ENCODE data around the gene SIL1.

The SIL1 gene

DNA sequence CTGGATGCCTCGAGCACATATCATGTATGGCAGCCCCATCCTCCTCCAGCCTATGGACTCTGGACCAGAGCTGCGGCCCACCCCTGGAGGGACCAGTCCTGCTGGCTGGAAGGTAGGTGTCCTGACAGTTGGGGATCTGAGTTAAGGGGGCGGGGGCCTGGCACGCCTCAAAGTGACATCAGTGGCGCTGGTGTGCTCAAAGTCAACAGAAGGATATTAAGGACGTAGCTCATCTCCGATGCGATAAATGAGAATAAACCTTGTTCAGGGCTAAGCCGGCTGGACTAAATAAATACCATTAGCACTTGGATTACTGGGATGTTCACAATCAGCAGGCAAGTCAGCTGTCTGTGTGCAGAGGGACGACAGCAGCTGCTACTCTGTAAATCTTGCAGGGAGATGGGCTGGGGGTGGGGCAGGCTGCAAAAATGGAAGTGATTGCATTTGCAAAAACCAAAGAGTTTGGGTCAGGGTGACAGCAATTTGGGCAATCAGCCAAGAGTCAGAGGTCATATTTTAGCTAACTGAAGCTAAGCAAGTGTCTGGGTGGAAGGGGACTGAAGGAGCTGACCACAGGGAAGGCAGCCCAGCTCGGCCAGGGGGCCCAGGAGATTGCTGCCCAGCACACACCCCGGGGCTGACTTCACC, 243.0 kb downstream of the SIL1 start:
- peaks cover 31% of the 10 kb centered on the region for H3K79me1 ChIP-seq (replicated peaks; ENCODE audit: low read length, poor library complexity, severe bottlenecking)
- H3K27ac ChIP-seq (ENCODE audit: low read length, poor library complexity, severe bottlenecking) = peak overlapping the region; percentile 90
- H3K4ac ChIP-seq (ENCODE audit: low read depth in 1 of 2, low read length in 2 of 2) = peak overlapping the region; percentile 24 to 57
- H3K23ac ChIP-seq (ENCODE audit: low read length in 2 of 2) = no peak overlapping the region
- no peaks in the 10 kb centered on the region for H3K9me3 ChIP-seq (ENCODE audit: control insufficient read depth, low read length)
- H3K14ac ChIP-seq (ENCODE audit: low read length in 2 of 2) = peak overlapping the region in 1 of 2 experiments; percentile 94
- H3K4me3 ChIP-seq (ENCODE audit: insufficient read depth in 1 of 2, low read depth in 1 of 2, low read length in 2 of 2) = no peak overlapping the region
- no peak overlapping the region for H2AFZ ChIP-seq (ENCODE audit: low read depth, low read length)
- H2BK12ac ChIP-seq (ENCODE audit: low read length in 2 of 2) = peak overlapping the region in 1 of 2 experiments; percentile 91
- no peaks in the 10 kb centered on the region for H3K27me3 ChIP-seq (ENCODE audit: control insufficient read depth in 1 of 2, insufficient read depth in 1 of 2, low read length in 2 of 2)
- H3K9ac ChIP-seq (ENCODE audit: low read length) = no peak overlapping the region
- no peak overlapping the region for H2BK120ac ChIP-seq (ENCODE audit: low read depth, low read length)
- peak overlapping the region; percentile 51 for H4K8ac ChIP-seq (ENCODE audit: low read length)
- peak overlapping the region; percentile 37 for H2BK15ac ChIP-seq (ENCODE audit: low read depth, poor library complexity, severe bottlenecking)
- peaks cover 39% of the 10 kb centered on the region for H3K4me1 ChIP-seq (ENCODE audit: control insufficient read depth, insufficient read depth, low read depth, low read length)
- peaks cover 9 to 20% of the 10 kb centered on the region in 2 experiments for H3K36me3 ChIP-seq (ENCODE audit: control insufficient read depth in 1 of 2, insufficient read depth in 2 of 2, low read depth in 1 of 2, low read length in 2 of 2)
- peak overlapping the region; percentile 45 to 75 for H3K18ac ChIP-seq (ENCODE audit: low read depth in 1 of 2, low read length in 2 of 2)
- 64% methylated on average over 11 of the region's 12 CpGs for WGBS
- peak overlapping the region; percentile 1 for H3K4me2 ChIP-seq (ENCODE audit: low read length, poor library complexity, severe bottlenecking)
- no peak overlapping the region for H4K91ac ChIP-seq (ENCODE audit: low read length)
- peak overlapping the region; percentile 74 for H2AK5ac ChIP-seq (ENCODE audit: low read length, severe bottlenecking)
- H2BK5ac ChIP-seq (ENCODE audit: low read depth, low read length, poor library complexity, severe bottlenecking) = peak overlapping the region; percentile 96
- DNase-seq = peak; percentile 52

DNA sequence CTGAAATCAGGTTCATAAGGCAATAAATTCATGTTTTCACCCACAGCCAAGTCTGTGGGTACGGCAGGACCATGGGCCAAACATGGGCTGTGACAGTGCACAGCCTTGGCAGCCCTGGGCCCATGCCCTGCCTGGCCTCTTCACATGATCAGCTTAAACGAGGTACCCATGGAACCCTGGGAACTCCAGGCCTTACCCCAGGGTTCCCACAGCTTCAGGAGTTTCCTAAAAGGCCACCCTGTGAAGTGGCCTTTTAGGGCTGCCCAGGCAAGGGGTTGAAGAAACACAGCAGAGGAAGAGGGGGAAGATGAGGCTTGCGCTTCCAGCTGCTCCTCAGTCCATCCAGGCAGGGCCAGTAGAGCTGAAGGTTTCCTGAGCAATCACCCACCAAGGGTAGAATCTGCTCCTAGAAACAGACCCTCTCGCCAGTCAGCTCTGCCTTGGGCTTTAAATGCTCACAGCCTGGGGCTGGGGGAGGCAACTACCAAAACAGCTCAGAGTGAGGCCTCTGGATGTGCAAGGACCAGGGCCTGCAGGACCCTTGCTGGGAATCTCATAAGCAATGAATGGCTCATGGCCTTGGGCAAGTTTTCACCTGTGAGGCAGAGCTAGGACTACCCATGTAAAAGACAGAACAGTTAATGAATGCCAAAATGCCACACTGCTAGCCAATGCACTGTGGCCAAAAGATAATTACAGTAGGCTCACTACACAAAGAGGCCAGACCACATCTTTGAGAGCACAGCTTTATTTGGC, 243.7 kb downstream of the SIL1 start:
- peak overlapping the region; percentile 45 to 75 for H3K18ac ChIP-seq (ENCODE audit: low read depth in 1 of 2, low read length in 2 of 2)
- peaks cover 9 to 24% of the 10 kb centered on the region in 2 experiments for H3K36me3 ChIP-seq (ENCODE audit: control insufficient read depth in 1 of 2, insufficient read depth in 2 of 2, low read depth in 1 of 2, low read length in 2 of 2)
- no peak overlapping the region for H2BK5ac ChIP-seq (ENCODE audit: low read depth, low read length, poor library complexity, severe bottlenecking)
- no peak overlapping the region for H2BK120ac ChIP-seq (ENCODE audit: low read depth, low read length)
- peak overlapping the region in 1 of 2 experiments; percentile 94 for H3K14ac ChIP-seq (ENCODE audit: low read length in 2 of 2)
- peak overlapping the region; percentile 51 for H4K8ac ChIP-seq (ENCODE audit: low read length)
- peak overlapping the region; percentile 74 for H2AK5ac ChIP-seq (ENCODE audit: low read length, severe bottlenecking)
- H2BK12ac ChIP-seq (ENCODE audit: low read length in 2 of 2) = peak overlapping the region; percentile 75 to 91
- no peaks in the 10 kb centered on the region for H3K27me3 ChIP-seq (ENCODE audit: control insufficient read depth in 1 of 2, insufficient read depth in 1 of 2, low read length in 2 of 2)
- H3K4ac ChIP-seq (ENCODE audit: low read depth in 1 of 2, low read length in 2 of 2) = peak overlapping the region; percentile 24 to 75
- no peak overlapping the region for H3K23ac ChIP-seq (ENCODE audit: low read length in 2 of 2)
- H3K4me1 ChIP-seq (ENCODE audit: control insufficient read depth, insufficient read depth, low read depth, low read length) = peaks cover 41% of the 10 kb centered on the region
- H3K79me1 ChIP-seq (replicated peaks; ENCODE audit: low read length, poor library complexity, severe bottlenecking) = peaks cover 31% of the 10 kb centered on the region
- H3K4me2 ChIP-seq (ENCODE audit: low read length, poor library complexity, severe bottlenecking) = no peak overlapping the region
- H4K91ac ChIP-seq (ENCODE audit: low read length) = no peak overlapping the region
- H2BK15ac ChIP-seq (ENCODE audit: low read depth, poor library complexity, severe bottlenecking) = no peak overlapping the region
- H3K27ac ChIP-seq (ENCODE audit: low read length, poor library complexity, severe bottlenecking) = peak overlapping the region; percentile 90
- 93% methylated on average over 4 of the region's 4 CpGs for WGBS
- DNase-seq = no peak
- H3K9me3 ChIP-seq (ENCODE audit: control insufficient read depth, low read length) = no peaks in the 10 kb centered on the region
- H3K9ac ChIP-seq (ENCODE audit: low read length) = no peak overlapping the region
- no peak overlapping the region for H3K4me3 ChIP-seq (ENCODE audit: insufficient read depth in 1 of 2, low read depth in 1 of 2, low read length in 2 of 2)
- no peak overlapping the region for H2AFZ ChIP-seq (ENCODE audit: low read depth, low read length)

DNA sequence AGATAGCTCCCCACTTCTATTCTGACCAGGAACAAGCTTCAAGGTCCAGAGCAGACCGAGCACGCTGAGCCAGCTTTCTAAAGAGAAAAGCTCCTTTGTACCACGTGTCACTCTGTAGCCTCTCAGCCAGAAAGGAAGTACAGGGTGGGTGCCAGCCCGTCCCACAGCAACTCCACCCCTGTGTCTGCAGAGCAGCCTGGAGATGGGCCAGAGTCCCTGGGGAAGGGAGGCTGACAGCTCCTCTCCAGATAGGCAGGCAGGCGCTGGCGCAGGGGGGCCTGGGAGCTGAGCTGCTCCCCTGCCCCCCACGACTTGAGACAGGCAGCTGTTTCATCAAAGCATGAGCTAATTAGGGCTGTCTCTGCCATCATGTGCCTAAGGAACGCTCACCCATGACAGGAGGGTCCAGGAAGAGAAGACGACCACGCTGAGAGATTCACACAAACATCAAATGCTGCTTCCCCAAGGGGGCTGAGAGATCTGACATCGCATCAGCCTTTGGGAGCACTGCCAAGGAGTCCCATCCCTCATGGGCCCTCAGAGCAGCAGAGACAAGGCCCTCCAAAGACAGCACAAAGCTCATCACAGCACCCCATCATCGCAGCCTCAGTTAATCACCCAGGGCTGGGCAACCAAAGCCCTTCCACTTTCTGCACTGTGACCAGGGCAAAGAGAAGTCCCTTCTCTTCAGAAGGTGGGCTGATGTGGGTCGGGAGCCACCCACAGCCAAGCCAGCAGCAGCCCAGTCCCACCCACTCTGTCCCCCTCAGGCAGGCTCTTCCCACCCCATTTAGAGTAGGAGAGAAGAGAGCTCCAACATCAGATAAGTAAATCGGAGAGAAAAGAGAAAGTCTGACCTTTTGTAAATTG, 244.5 kb downstream of the SIL1 start:
- H4K8ac ChIP-seq (ENCODE audit: low read length) = peak overlapping the region; percentile 70
- WGBS = 65% methylated on average over 13 of the region's 14 CpGs
- H3K27me3 ChIP-seq (ENCODE audit: control insufficient read depth in 1 of 2, insufficient read depth in 1 of 2, low read length in 2 of 2) = no peaks in the 10 kb centered on the region
- no peak overlapping the region for H3K4me3 ChIP-seq (ENCODE audit: insufficient read depth in 1 of 2, low read depth in 1 of 2, low read length in 2 of 2)
- no peak overlapping the region for H3K27ac ChIP-seq (ENCODE audit: low read length, poor library complexity, severe bottlenecking)
- peak overlapping the region; percentile 26 for H2BK15ac ChIP-seq (ENCODE audit: low read depth, poor library complexity, severe bottlenecking)
- peaks cover 47% of the 10 kb centered on the region for H3K4me1 ChIP-seq (ENCODE audit: control insufficient read depth, insufficient read depth, low read depth, low read length)
- H2AK5ac ChIP-seq (ENCODE audit: low read length, severe bottlenecking) = peak overlapping the region; percentile 23
- H3K9me3 ChIP-seq (ENCODE audit: control insufficient read depth, low read length) = no peaks in the 10 kb centered on the region
- peak overlapping the region in 1 of 2 experiments; percentile 44 for H3K14ac ChIP-seq (ENCODE audit: low read length in 2 of 2)
- H2BK5ac ChIP-seq (ENCODE audit: low read depth, low read length, poor library complexity, severe bottlenecking) = no peak overlapping the region
- peaks cover 31% of the 10 kb centered on the region for H3K79me1 ChIP-seq (replicated peaks; ENCODE audit: low read length, poor library complexity, severe bottlenecking)
- peak overlapping the region; percentile 20 to 32 for H3K4ac ChIP-seq (ENCODE audit: low read depth in 1 of 2, low read length in 2 of 2)
- H4K91ac ChIP-seq (ENCODE audit: low read length) = peak overlapping the region; percentile 54
- H2AFZ ChIP-seq (ENCODE audit: low read depth, low read length) = peak overlapping the region; percentile 29
- H3K23ac ChIP-seq (ENCODE audit: low read length in 2 of 2) = no peak overlapping the region
- no peak overlapping the region for H3K4me2 ChIP-seq (ENCODE audit: low read length, poor library complexity, severe bottlenecking)
- H2BK12ac ChIP-seq (ENCODE audit: low read length in 2 of 2) = peak overlapping the region in 1 of 2 experiments; percentile 76
- DNase-seq = peak; percentile 54
- H3K18ac ChIP-seq (ENCODE audit: low read depth in 1 of 2, low read length in 2 of 2) = peak overlapping the region; percentile 37 to 81
- H3K36me3 ChIP-seq (ENCODE audit: control insufficient read depth in 1 of 2, insufficient read depth in 2 of 2, low read depth in 1 of 2, low read length in 2 of 2) = peaks cover 9 to 24% of the 10 kb centered on the region in 2 experiments
- no peak overlapping the region for H3K9ac ChIP-seq (ENCODE audit: low read length)
- no peak overlapping the region for H2BK120ac ChIP-seq (ENCODE audit: low read depth, low read length)

All from mesenchymal stem cell (in vitro differentiated cells and primary cell).